NCI-H2081 treated with DMSO at 0.1 percent for 48 hours (cell line): ENCODE measurements around the gene CDH18.

Experiments
- DNase-seq: peaks from one replicate; lab custom pipeline; 2025; lab: John Stamatoyannopoulos, UW

The CDH18 gene

GRCh38 chr5:19584131-19584530 lies 403.9 kb downstream of the CDH18 start:
- no peak for DNase-seq

GRCh38 chr5:19577882-19578281 lies 410.1 kb downstream of the CDH18 start:
- DNase-seq = no peak

- DNase-seq = no peak
These were observed 420.0 kb downstream of the CDH18 start for GRCh38 chr5:19568004-19568403.

GRCh38 chr5:19565466-19565865 lies 422.5 kb downstream of the CDH18 start:
- no peak for DNase-seq

DNA sequence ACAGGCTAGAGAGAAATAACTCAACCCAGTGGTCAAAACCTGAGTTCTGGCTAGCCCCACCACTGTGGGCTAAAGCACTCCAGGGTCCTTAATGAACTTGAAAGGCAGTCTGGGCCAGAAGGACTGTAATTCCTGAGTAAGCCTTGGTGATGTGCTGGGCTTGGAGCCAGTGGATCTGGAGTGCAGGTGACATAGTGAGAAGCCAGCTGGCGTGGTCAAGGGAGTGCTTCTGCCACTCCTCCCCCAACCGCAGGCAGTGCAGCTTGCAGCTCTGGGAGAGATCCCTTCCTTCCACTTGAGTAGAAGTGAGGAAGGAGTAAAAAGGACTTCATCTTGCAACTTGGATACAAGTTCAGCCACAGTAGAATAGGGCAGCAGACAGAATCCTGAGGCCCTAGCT lies 424.0 kb downstream of the CDH18 start:
- DNase-seq = no peak

DNA sequence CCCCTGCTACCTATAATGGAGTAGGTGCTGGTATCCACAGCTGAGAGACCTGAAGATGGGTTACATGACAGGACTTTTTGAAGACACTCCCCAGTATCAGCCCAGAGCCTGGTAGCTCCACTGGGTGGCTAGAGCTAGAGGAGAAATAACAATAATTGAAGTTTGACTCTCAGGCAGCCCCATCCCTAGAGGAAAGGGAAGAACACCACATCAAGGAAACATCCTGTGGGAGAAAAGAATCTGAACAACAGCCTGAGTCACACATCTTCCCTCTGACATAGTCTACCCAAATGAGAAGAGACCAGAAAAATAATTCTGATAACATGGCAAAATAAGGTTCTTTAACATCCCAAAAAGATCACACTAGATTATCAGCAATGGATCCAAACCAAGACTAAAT lies 432.1 kb downstream of the CDH18 start:
- DNase-seq = no peak

DNA sequence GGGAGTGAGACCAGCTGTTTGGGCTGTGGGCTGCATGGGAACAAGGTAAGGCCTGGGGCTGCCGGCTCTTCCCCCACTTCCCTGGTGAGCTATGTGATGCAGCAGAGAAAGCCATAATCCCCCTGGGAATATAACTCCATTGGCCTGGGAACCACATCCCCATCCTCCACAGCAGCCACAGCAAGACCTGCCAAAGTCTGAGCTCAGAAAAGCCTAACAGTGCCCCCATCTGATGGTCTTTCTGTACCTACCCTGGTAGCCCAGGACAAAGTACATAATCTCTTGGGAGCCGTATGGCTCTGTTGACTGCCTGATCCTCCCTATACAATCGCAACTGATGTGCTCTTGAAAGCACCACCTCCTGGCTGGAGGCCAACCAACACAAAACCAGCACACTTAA lies 432.6 kb downstream of the CDH18 start:
- no peak for DNase-seq

DNA sequence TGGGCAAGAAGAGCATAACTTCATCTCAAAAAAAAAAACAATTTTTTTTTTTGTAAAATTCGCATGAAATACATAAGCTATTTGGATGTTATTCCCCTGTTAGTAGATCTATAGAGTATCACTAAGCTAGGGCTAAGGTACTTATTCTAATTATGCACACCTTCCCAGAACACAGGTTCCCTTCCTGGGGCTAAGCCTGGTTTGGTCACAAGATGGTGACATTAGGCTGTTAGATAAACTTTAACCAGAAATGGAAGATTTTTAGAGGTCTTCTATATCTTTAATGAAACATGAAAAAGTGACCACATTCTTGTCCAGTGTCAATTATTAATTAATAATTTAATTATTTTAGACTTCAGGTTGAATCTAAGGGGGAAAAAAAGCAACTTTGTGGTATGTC lies 433.5 kb downstream of the CDH18 start:
- DNase-seq = no peak

GRCh38 chr5:19547640-19548039 lies 440.4 kb downstream of the CDH18 start:
- no peak for DNase-seq

DNA sequence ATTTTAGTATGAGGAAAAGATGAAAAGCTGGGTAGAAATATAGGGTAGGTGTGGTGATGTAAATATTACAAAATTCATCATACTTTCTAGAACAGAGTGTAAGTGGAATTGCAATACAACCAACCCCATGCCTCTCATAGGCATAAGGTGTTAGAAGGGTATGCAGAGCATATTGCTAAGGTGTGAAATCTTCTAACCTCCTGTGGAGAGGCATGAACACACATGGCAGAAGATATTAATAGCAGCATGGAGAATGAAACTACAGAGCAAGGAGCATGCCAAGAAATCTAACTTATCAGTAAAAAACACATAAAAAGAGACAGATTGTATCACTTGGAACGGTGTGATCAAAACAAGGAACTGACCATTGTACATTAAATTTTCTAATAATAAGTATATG lies 441.5 kb downstream of the CDH18 start:
- no peak for DNase-seq

GRCh38 chr5:19538607-19539006 lies 449.4 kb downstream of the CDH18 start:
- DNase-seq = no peak

- no peak for DNase-seq
These were observed 451.6 kb downstream of the CDH18 start for GRCh38 chr5:19536387-19536786.

DNA sequence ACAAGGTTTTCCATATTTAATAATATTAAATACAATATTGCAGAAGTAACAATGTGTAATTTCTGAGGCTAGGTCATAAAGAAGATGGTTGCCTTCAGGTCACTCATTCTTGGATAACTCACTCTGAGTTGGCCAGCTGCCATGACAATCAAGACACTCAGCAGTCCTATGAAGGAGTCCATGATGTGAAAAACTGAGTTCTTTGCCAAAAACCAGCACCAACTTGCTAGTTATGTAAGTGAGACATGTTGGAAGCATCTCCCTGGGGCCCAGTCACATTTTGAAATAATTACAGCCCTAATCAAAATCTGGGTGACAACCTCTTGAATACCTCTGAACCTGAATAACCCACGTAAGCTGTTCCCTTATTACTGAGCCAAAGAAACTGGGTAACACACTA lies 453.2 kb downstream of the CDH18 start:
- no peak for DNase-seq

- DNase-seq = no peak
These were observed 455.1 kb downstream of the CDH18 start for GRCh38 chr5:19532936-19533335.

- no peak for DNase-seq
These were observed 456.5 kb downstream of the CDH18 start for GRCh38 chr5:19531374-19531952.

DNA sequence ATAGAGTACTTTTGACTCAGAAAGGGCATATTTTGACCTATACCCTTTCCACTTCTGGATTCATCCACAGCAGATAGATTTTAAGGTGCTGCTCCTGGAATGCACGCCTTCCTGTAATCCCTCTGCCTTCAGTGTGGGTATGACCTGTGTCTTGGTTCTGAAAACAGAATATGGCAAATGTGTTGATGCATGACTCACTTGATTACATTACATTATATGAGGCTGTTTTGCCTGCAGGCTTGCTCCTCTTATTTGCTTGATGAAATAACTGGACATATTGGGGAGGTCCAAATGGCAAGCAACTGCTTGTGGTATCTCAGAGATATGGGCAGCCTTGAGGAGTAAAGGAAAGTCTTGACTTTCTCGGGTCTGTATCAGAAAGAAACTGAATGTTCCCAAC lies 468.6 kb downstream of the CDH18 start:
- DNase-seq = no peak

DNA sequence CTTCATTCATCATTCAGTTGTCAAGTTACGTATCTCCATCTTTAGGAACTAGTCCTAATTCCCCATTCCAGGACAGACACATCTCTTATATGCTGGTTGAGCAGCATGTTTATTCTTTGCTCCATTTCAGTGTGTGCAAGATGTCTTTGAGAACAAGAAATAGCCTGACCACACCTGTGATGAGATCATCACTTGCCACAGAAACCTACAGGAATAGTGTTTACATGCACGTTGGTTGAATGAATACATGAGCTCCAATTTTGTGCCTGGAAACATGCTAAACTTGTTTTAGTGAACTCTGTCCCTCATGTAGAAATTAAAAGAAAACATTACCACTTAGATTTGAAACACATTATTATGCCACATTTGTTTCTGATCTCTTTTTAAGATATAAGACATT lies 489.1 kb downstream of the CDH18 start:
- DNase-seq = no peak

- DNase-seq = no peak
These were observed 490.7 kb downstream of the CDH18 start for GRCh38 chr5:19497229-19497815.

DNA sequence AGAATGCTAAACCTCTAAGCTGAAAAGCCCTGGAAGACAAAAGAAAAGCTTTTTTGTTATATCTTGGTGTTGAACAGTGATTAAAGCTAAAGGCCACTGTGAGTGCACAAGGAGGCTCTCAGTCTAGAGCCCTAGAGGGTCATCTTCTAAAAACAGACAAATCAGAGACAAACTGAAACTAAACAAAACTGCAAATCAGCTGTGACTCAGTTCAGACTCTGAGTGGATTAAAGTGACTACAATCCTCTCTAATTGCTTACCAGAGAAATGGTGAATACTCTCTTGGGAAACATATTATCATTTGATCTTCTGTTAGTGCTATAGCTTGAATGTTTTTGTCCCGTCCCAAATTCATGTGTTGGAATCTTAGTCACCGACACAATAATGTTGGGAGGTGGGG lies 491.9 kb downstream of the CDH18 start:
- DNase-seq = no peak

- no peak for DNase-seq
These were observed 495.1 kb downstream of the CDH18 start for GRCh38 chr5:19492861-19493260.

DNA sequence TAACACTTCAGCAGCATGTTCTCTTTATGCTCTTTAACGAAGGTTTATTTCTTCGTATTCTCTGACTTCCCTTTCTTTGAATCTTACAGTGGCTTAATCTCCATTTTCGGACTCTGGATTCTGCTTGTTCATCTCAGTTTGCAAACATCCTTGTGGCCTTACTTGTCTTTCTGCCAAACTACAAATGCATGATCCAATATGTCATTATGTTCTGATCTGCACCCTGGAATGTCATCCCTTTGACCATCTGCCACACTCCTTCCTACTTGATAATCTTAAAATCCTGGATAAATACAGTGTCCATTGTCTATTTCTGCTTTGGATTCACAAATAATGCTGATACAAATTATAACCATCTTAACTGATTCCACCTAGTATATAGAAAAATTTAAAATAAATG lies 499.2 kb downstream of the CDH18 start:
- no peak for DNase-seq

DNA sequence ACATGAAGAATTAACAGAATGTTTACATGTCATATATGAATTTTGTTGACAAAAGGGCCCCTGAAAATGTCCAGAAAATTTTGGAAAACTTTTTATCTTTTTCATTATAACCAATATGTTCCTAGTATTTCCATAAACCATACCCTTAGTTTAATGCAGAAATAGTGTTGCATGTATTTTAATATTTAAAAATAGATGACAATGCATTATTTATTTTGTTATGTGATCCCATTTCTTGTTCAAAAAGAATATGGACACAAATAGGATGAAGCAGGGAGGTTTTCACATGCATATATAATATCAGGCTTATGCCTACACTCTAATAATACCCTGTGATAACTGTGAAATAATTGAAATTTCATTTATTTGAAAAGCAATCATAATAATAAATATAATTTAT lies 500.5 kb downstream of the CDH18 start:
- DNase-seq = no peak

DNA sequence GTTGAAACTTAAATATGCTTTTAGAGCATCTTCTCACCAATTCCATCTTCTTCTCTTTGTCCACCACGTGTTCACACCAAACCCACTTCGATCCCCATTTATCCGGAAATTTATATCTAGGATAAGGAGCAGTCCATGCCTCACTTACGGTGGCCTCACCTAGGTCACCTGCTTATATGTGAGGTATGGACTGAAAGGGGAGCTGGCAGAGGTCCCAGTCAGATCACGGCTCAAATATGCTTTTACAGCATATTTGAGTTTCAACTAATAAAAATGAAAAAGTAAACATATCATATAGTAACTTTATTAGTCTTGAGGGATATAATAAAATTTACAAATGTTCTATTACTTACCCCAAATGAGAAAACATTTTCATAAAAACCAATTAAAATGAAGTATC lies 508.4 kb downstream of the CDH18 start:
- no peak for DNase-seq

- no peak for DNase-seq
These were observed 526.0 kb downstream of the CDH18 start for GRCh38 chr5:19462019-19462418.

GRCh38 chr5:19424506-19424905 lies 563.5 kb downstream of the CDH18 start:
- no peak for DNase-seq
